DLD1 (cell line): ENCODE data around the gene IFNA5.

Experiments
- in situ Hi-C: cut with HindIII; loops from 2 replicates; pipeline ENCODE4 v1.10.0; 2017; ENCODE audit warnings: low sequenced_read_pairs

IFNA5 gene

DNA sequence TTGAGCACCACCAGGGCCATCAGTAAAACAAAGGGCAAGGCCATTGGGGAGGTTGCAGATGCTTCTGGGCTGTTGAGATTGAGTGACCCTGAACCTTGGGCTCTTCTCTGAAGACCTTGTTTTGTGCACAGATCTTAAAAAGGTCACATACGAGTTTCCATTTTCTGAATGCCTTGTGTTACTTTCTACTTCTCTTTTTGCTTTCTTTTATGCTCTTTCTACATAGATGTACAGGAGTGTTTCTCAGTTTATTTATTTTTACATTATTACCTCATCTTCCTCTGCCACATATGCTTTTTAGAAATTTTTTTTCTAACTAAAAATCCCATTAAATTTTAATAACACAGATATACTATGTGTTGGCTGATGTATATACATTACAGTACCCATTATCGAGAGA lies at the start of gene IFNA5:
Gene IFNA5 (minus strand): TSS at position 101 of the 400 bp plus-strand sequence. CDS start 57 bp downstream, at position 44.
- in situ Hi-C loops = no loop called here

DNA sequence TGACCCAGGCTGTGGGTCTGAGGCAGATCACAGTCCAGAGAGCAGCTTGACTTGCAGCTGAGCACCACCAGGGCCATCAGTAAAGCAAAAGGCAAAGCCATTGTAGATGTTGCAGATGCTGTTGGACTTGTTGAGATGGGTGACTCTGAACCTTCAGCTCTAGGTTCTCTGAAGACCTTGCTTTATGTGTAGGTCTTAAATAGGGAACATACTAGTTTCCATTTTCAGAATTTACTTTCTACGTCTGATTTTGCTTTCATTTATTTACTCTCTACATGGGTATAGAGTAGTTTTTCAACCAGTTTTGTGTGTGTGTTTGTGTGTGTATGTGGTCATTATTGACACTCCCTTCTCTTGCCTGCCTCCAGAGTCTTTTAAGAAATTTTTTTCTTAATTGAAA lies 45.7 kb upstream of the IFNA5 start, which contains the start of gene IFNA6:
Gene IFNA6 (minus strand): TSS at position 101 of the 400 bp plus-strand sequence. CDS start 0 bp downstream, at position 101.
- in situ Hi-C loops = no loop called here

DNA sequence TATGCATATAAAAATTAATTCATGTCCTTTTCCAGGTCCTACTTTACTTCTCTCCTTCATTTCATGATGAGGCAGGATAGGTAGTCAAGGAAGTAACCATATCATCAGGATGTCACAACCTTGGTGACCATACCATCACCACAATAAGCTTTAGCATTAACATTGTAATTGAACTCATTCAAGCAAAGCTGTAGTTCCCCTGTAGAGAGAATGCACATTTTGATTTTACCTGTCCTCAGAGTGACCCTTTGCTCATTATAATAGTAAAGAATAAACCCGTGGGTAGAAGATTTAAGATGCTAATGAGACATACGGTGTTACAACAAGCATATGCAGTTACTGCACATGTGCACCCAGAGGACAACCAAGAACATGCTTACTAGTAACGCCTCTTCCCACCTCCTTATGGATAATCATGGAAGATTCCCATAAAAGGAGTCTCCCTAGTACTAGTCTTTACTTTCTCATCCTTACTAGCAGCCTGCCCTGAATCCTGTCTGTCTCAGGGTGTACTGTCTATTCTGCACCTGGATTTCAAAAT lies 43.4 kb upstream of the IFNA5 start:
- in situ Hi-C loops = no loop called here

DNA sequence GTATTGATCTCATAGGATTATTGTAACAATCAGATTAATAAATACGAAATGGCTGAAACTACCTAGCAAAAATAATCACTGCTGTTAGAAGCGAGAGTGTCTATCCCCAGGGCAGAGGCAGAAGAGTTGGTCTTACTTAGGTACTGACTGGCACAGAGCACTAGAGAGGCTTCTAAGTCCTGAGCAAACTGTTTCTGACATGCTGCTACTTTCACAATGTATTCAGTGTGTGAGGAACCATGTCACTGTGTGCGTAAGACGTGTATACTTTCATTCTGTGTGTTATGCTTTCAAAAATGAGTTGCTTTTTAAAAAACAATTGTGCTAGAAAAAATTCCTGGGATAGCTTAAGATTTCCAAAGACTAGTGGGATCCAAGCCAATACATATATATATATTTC lies 35.6 kb upstream of the IFNA5 start:
- in situ Hi-C loops = no loop called here

DNA sequence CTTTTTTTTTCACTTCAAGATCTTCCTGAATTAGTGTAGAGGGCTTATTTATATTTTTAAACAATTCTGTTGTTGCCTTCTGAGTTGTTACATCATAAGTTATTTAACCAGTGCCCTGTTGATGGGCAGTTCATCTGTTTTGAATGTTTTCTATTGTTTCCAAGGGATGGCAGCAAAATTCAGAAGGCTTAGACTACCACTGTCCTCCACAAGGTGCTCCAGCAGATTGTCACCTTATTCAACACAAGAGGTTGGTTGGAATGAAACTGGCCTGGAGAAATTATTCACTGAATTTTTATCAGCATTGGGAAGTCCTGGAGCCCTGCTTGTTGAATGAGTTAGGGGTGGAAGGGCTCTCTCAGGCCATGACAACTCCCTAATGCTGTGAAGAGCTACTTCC lies 31.3 kb upstream of the IFNA5 start:
- in situ Hi-C loops = no loop called here

DNA sequence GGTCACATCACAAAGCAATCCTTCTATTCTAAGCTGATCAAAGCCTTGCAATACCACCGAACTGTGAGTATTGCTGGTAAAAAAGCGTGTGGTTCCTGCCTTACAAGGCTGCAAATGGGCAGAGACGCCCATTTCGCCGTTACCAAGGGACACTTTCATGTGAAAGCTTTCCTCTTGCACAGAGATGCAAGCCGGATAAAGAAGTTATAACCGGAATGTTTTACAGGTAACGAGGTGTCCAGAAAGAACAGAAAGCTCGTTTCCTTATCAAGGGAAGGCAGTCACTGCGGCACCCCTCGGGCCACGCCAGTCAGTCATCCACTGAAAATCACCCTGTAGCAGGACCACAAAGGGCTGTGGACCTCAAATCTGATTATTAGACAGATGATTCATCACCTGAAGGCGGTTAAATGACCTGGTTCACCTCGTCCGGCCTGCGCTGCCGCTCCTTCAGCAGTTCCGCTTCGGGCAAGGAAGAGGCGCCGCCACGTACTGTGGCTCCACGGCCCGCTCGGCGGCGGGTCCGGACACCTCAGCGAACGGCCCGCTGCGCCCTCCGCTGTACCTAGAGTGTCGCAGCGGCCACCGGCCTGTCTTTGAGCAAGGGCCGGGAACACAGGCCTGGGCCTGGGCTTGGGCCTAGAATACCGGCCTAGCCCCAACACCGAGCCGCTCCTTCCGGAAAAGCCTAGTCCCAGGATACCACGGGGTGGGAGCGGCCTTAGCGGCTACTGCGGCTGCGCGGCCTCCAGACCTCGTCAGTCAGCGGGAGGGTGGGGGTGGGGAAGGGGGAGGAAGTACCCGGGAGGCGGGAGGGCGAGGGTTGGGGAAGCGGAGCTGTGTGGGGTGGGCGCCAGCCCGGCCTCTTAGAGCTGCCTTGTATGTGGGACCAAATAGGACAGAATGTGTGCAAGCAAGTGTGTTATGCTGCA lies 29.9 kb upstream of the IFNA5 start, which contains the start of gene KLHL9:
Gene KLHL9 (minus strand): TSS at position 704 of the 932 bp plus-strand sequence. CDS start 545 bp downstream, at position 159.
- in situ Hi-C loops = no loop called here

DNA sequence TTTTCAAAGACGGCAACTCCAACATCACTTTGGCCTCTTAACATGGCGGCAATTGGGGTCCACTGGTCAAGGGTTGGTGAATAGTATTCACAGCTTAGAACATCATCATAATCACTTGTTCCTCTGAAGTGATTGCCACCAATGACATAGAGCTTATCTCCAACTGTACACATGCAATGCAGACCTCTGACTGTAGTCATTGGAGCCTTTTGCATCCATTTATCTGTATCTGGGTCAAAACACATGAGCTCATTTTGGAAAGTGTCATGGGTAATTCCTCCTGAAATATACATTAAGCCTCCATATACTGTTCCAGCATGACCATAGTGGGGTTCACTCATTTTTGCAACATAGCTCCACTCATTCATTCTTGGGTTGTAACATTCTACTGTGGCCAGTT lies 28.1 kb upstream of the IFNA5 start:
- in situ Hi-C loops = no loop called here

DNA sequence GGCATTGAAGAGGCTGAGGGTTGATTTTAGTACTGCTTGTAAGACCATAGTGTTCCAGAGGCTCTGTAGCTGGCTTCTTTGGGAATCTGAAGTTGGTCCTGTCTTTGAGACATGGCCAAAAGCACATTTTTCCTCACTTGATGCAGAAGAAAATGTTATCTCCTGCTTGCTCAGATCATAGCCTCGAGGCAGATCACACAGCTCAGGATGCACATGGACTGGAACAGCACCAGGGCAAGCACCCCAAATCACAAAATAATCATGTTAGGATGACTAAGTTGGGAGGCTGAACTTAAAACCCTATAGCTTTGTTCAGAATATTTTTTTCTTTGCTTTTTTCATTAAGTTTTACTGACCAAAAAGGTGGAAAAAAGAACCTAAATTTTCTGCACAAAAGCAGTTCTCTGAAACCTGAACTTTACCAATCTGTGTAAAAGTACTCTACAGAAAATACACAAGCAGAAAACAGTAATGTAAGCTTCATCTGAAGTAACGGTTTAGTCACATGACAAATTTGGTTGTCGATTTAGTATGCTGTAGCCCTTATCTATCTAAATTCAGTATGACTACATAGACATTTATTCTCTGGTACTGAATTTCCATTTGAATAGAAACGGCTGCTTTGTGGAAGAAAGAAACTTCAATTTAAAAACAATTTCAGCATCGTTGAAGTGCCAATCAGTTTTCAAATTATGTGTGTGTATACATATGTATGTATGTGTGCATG lies 26.7 kb upstream of the IFNA5 start:
- in situ Hi-C loops = no loop called here

DNA sequence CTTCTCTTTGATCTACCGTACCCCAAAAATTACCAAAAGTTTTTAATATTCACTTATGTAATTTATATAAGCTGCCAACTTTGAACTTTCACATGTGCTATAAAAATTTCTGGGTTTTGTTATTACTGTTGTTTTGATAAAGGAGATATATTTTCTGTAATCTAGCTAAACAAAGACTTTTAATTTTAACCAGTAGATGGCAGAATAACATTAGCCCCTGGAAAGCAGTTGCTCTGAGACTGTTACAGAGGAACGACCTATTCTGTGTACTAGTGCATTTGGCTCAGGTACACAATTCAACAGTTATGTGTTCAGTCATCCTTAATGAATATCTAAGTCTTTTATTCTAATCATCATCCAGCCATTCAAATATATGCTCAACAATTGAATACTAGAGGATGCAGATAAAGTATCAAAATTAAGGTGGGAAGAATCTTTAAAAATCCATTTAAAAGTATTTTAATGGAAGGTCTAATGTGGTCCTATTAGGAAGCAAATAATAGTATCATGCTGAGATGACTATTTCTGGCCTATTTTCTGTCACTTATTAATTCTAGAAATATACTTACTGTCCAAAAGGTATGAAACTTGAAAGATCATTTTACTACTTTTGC lies 21.5 kb upstream of the IFNA5 start:
- in situ Hi-C loops = no loop called here

DNA sequence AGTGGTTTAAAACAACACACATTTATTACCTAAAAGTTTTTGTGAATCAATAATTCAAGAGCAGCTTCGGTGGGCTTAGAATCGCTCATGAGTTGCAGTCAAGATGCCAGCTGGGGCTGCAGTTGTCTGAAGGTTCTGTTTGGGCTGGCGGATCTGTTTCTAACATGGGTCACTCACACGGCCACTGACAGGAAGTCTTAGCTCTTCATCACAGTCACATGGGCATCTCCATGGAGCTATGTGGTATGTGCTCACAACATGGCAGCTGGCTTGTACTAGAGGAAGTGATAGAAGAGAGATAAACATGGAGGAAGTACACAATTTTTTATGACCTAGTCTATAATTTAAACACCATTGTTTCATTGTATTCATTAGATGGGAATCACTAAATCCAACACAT lies 18.9 kb upstream of the IFNA5 start:
- in situ Hi-C loops = no loop called here

DNA sequence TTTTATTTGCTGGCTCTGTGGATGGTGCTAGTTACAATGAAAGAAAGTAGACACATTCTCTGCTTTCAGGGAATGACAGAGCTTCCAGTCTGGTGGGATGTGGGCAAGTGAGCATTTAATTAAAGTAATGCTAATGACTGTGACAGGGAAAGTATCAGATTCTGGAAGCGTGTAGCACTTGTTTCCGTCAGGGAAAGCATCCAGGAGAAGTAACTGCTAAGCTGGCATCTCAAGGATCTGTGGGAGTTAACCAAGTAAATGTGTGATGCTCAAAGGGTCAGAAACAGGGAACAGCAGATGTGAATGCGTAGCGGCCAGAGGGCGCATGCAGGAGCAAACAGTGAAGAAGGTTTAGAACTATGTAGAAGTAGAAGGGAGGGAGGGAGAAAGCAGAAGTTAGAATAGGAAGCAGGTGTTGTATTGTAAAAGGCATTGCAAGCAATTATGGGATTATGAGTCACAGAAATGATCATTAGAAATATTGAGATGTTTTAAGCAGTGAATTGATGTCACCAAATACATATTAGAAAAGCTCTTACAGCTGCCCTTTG lies 17.9 kb upstream of the IFNA5 start:
- in situ Hi-C loops = no loop called here

DNA sequence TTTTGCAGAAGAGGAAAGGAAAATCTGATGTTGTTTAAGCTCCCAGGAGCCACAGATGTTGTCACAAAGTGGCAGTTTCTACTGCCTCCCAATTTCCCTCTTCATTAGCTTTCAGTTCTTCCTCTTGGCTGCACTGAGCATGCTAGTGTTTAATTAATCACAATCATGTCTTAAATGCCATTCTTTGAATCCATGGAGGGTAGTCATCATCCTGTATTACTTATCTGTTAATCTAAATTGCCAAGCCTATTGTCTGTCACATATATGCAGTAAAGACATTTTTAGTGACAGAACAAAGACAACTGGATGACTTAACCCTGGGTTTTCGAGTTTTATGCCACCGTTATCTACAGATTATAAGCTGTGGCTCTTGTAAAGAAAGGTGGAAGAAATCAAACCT lies 15.4 kb upstream of the IFNA5 start:
- in situ Hi-C loops = no loop called here

DNA sequence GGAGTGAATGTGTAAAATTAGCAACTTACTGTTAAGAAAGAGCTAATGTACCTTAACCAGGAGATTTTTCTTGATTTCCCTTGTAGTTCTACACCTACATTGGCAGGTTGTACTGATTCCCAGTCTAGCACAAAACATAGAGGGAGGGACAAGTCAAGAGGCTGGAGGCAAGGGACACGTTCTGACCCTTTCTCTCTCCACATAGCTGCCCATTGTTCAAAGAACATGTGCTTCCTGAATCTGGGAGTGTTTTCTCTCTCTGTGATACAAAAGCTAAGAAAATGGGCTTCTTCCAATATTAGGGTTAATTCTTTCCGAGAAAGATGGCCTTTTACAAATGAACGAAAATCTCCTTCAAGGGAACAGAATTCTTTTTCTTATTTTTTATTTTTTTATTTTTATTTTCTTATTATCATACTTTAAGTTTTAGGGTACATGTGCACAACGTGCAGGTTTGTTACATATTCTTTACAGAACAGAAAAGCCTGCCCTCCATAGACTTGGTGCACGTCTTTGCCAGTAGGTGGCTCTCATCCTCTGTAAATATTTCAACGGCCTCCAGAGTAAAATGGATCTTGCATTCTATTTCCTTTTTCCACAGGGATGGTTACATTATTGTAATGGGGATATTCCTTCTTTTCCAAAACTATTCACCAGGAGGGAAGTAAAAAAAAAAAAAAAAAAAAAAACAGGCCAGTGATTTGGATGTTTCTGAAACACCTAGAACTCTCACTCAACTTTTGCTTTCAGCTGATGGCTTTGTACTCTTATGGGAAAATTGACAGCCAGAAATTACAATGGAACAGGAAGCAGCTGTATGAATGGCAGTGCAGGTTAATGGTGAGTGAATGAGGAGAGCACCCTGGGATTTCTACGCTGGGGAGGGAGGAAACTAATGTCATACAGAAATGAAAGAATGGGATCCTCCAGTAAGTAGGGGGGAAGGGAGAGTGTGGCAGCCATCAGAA lies 13.1 kb upstream of the IFNA5 start:
- in situ Hi-C loops = no loop called here

DNA sequence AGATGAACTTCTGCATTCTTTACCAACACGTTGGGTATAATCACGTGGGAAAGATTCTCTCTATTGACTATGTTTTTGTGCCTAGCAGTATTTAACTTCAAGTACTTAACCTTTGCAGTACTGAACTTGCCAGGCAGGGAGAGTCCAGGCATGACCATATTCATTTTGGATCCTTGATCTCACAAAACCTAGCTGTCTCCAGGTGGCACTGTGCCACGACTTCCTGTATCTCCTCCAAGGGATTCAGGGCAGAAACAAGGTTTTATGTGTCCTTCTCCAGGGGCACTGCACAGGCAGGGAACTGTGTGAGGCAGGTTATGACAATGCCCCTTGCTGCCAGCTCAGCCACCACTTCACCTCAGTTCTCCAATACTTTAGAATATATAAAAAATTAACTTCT lies 11.7 kb upstream of the IFNA5 start:
- in situ Hi-C loops = no loop called here

DNA sequence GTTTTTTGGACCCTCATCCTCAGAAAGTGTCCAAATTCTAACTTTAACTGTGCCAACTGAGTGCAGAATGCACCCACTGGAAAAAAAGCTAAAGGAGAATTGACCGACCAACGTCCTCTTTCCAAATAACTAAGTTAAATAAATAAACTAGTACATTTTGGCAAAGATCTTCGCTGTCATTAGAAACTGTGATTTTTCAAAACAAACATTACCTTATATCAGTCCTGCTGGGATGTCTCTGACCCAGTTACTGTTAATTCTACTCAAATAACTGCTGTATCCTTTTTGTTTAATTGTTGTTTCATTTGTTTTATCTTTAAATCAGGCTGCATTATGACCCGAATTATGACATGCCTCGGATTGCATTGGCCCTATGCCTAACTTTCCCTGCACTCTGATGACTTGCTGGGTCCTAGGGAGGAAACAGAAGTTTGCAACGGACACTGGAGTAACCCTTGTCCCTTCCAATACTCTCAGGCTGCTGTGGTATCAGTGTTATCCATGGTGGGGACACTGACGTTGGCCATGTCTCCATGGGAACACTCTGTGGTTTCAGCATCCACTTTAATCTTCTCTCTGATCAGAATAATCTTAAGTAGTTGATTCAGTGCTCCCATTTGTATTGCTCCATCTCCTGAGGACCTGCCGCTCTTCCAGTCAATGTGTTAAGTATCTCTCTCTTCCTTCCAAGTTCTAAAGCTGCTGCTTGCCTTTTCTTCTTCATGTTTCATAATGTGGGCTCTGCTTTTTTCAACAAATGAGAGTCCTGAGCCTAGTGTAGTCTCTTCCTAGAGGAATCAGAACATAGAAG lies 11.1 kb upstream of the IFNA5 start:
- in situ Hi-C loops = no loop called here

DNA sequence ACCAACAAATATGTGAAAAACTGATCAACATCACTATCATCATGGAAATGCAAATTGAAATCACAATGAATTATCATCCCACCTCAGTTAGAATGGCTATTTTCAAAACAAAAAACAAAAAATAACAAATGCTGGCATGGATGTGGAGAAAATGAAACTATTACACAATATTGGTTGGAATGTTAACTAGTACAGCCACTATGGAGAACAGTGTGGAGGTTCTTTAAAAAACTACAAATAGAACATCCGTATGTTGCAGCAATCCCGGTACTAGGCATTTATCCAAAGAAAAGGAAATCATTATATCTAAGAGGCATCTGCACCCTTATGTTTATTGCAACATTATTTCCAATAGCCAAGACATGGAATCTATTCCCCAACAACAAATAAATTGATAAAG lies 9.0 kb upstream of the IFNA5 start:
- in situ Hi-C loops = no loop called here

DNA sequence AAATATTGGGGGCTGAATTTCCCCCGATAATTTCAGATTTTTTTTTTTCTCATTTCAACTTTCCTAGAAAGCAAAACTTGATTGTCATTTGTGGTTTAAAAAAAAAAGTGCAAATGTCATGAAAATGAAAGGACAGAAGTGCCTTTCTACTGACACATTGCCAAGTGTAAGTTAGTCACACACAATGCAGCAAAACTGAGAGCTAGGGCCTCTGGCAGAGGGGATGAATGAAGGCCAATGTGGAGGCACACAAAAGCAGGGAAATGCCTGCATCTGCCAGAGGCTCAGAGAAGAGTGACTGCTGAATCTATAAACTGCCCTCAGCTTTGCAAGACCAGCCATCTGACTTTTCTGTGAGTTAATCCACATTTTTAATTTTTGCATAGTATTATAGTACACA lies 6.8 kb upstream of the IFNA5 start:
- in situ Hi-C loops = no loop called here

DNA sequence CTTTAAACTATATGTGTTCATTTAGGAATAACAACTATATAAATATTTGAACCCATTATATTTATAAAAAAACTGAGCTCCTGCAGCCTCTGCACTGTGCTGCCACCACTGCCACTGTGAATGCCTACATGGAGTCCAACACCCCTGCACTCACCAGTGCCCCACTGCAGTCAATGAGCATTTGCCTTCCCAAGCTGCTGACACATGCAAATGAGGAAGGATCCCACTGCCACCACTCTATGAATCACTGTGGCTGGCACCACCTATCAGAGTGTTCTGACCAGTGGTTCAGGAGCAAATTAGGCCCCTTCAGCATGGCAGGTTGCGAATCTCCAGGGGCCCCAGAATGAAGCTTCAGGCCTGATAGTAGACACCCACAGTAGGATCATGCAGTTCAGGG lies 9.1 kb downstream of the IFNA5 start:
- in situ Hi-C loops = no loop called here
